Left cardiac atrium (tissue), 4 donors: ENCODE measurements around the gene CMPK2. TPM values are rescaled to one million over a fixed set of nuclear protein-coding genes. Genes with fewer than 3 reads are reported as not detected.

ENCODE experiments used
- ATAC-seq, 2 donors: fragments of 200-7000 bp; cut with Tn5 transposase; one replicate each; pipeline ENCODE4 v1.9.1; 2020; ENCODE audit warnings: mild to moderate bottlenecking in 2 of 2, moderate library complexity in 2 of 2
- DNase-seq: peaks from one replicate; pipeline ENCODE4 v3.0.0-alpha.2; 2020
- intact Hi-C, 2 donors: fragments of 100-400 bp; cut with DNase I; formaldehyde crosslinking; loops; one replicate each; pipeline versions ENCODE4 v1.14.1 to v1.15.1; 2022 to 2023
- total RNA-seq, 2 donors: library from RNA; stranded (reverse); fragmentation: NEBNext Ultra II Directional; extraction: Animal tissue kit (Norgen Biotek cat#: 25700); gene quantifications; one replicate each; pipeline ENCODE4 v1.2.1, GENCODE V29; 2021
- donor health status: DM: no; HTN: yes; CAD: no.
- donor health status: DM: no; HTN: yes; CAD: no; lungs with severe emphysema.
- donor health status: DM: yes; HTN: yes; CAD: no.
- donor health status: Dilated cardiomyopathy.

Gene CMPK2
- total RNA-seq, 2 donors from 2014 or later: 3.7 to 7.8 TPM

DNA sequence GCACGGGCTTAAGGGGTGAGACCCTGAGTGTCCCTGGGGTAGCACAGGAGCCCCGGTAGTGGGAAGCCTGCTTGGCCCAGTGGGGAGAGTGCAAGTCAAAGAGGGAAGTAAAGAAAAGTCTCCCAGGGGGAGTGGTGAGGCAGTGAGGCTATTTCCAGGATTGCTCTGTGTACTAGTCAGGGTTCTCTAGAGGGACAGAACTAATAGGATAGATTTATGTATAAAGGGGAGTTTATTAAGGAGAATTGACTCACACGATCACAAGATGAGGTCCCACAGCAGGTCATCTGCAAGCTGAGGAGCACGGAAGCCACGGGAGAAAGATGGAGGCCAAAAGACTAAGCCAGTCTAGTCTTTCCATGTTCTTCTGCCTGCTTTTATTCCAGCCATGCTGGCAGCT, 45.5 kb downstream of the CMPK2 start:
- DNase-seq: no peak
- no peak for ATAC-seq
- intact Hi-C loops: no loop called here

DNA sequence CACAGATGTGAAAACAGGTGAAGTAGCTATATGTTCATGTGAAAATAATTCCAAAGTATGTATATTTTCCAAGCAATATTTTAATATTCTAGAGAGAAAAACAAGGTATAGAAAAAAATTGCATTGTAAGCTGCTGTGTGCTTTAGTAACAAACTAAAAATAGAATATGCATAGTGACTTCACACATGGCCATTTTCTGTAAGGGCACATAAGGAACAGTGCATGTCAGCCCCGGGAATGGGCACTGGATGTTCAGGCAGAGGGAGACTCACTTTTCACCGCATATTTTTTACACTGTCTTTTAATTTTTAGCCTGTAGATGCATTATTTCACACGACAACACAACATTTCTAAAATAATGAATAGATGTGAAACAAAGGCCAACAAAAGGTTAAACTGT, 46.0 kb downstream of the CMPK2 start:
- ATAC-seq (no peak), DNase-seq (no peak)
- intact Hi-C loops: no loop called here

DNA sequence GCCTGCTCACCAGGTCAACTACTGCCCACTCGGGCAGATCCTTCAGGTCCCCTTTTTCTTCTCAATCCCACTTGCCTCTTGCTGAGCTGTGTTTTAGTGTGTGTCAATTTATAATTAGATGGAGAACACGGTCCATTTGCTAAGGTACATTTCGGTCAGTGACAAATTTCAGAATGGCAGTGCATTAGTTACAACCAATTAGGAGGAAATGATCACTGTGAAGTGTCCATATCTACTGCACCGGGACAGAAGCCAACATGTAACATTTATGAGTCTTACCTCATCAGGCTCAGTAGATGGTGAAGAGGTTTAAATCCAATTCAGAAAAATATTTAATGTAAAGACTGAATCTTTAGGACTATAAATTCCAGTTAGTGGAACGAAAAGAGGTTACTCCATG, 47.7 kb downstream of the CMPK2 start:
- intact Hi-C loops: no loop called here
- ATAC-seq: no peak
- DNase-seq: no peak

DNA sequence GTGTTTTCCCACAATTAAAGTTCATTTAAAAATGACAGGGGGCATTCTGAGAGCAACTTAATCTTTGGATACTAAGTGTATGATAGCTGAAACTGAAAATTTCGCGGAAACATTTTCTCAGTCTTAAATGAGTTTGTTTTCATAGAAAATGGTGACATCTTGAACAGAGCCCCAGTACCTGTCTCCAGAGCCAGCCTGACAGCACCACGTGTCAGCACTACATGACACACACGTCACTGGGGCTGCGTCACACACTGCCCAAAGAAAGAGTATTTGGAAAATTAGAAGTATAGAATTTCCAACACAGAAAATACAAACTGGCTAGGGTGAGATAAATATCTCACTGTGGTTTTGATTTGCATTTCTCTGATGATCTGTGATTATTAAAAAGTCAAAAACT, 50.8 kb downstream of the CMPK2 start:
- ATAC-seq (no peak), DNase-seq (no peak)
- intact Hi-C loops: no loop called here

DNA sequence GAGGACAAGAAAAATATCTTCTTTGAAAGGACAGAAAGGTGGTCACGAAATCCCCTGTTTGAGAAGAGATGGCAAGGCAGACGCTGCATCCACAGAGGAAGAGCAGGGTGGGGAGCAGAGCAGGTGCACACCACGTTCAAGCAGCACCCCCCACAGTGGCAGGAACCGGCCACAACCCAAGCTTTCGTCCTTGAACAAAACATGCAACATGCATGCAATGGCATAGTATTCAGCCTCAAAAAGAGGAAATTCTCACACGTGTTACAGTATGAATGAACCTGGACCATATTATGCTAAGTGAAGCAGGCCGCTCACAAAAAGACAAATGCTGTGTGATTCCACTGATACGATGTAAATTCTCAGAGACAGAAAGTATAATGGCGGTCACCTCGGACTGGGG, 51.4 kb downstream of the CMPK2 start:
- no peak for DNase-seq
- ATAC-seq: no peak
- intact Hi-C loops: no loop called here

DNA sequence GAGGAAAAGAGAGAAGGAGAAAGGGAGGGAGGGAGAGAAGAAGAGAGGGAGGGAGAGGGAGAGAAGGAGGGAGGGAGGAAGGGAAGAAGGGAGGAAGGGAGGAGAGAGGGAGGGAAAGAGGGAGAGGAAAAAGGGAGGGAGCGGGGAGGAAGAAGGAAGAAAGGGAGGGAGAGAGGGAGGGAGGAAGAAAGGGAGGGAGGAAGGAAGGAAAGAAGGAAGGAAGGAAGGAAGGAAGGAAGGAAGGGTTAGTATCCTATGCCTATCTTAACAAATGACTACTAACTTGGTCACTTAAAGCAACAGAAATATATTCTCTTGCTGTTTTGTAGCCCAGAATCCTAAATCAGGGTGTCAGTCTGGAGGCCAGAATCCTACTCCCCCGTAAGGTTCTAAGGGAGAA, 52.1 kb downstream of the CMPK2 start:
- intact Hi-C loops: no loop called here
- DNase-seq: no peak
- no peak for ATAC-seq

DNA sequence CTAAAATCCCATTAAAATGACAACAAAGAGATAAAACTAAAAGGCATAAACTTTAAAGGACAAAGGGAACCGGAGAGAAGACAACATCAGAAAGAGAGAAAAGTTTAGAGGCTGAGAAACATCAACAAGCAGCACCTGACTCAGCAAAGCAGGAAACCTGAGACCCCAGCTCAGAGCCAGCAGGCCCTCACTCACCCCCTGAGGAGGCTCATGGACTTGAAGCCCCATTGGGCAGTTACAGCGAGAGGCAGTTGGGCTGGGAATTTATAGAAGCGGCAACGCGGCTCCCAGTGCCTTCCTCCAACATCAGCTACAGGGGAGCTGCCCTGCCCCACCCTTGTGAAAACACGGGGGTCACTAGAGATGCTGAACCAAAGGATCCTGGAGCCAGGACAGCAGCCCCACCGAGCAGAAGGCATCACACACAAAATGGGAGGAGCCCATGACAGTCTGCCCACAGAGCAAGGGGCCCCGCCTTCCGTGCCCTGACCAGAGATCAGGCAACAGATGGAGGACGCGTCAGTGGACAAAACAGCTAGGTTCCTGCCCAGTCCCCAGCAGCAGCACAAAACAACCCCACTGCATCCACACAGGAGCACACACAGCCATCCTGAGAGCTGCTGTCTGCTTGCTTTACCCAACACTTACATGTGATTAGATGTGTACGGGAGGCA, 52.7 kb downstream of the CMPK2 start:
- DNase-seq (no peak), ATAC-seq (no peak)
- intact Hi-C loops: no loop called here

DNA sequence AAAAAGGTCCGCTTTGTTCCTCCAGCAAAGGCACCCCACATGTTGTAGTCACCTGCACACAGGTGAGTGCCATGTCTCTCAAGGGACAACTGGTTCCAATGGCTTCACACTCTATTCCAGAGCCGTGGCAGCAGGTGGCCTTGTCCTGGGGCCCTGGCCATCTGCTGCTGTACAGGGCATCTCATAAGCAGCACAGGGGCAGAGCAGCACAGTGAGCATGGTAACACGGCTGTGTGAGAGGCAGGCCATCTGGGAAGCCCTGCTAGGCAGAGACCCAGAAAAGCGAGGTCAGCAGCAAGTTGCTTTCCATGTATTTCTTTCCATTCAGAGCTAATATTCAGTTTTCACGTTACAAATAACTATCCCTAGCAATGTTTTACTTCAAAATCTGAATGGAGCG, 54.7 kb downstream of the CMPK2 start:
- intact Hi-C loops: no loop called here
- no peak for DNase-seq
- no peak for ATAC-seq

DNA sequence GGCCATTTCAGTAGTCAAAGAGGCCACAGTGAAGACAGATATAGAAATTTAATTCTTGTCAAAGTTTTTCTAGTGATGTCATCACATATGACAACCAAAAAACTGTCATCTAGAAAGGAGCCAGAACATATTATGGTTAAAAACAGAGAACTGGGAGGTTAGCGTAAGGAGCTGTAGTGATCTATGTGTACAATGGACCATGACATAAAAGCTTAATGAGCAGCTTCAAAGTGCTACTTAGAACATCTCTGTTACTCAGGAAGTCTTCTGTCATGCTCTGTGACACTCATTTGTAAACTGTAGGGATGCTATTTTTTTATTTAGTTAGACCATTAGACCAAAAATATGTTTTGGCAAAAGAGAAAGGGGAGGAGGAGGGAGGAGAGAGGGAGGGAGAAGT, 57.3 kb downstream of the CMPK2 start:
- no peak for ATAC-seq
- intact Hi-C loops: no loop called here
- DNase-seq: no peak

DNA sequence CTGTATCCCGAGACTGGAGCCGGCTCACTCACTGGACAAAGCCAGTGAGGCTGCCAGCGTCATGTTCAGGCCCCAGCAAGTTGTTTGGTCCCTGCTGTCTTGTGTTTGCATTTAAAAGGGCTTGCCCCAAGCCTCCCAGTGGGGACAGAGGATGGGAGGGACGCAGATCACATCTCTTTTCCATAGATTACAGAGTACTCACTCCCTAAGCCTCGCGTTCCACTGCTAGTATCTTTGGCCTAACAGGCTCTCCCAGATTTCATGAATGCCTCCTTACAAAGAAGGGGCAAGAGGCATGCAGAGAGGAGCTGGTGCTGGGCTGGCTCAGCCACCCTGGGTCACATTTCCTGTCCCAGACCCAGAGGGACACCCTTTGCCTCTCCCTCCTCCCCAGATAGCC, 59.1 kb downstream of the CMPK2 start:
- no peak for DNase-seq

DNA sequence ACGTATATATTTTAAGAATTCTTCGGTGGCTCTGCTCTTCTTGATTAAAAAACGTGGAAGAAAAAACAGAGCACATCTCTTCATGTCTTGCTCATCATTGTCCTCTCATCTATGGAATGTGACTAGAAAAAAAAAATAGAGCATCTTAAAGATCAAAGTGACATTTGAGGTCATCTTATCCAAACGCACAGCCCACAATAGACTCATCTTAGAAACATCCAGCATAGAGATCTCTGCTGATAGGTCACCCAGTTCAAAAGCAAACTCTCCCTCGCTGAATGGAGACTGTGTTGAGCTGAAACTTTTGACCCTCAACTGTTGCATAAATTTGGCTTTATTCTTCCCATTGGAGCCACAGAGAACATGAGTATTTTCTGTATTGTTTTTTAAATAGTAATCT, 65.2 kb downstream of the CMPK2 start:
- DNase-seq (no peak), ATAC-seq (no peak)
- intact Hi-C loops: no loop called here

More for the DNA sequence above, 59.1 kb downstream of the CMPK2 start:
- intact Hi-C loops: no loop called here
- ATAC-seq: no peak

Other genes with a start within 250 kb of the CMPK2 start
- 1 to 10 TPM; 3.2 to 8.0 TPM for gene RSAD2, start 11.9 kb upstream of the CMPK2 start, total RNA-seq
- gene RNF144A, start 51.5 kb upstream of the CMPK2 start, total RNA-seq: 10 to 100 TPM in 1 of 2 donors, 1 to 10 TPM in 1; 4.4 to 10.4 TPM